Peyer's patch (tissue), 4 donors: ENCODE measurements around the gene GPSM1. TPM values are rescaled to one million over a fixed set of nuclear protein-coding genes. Genes with fewer than 3 reads are reported as not detected.

Experiments used
- DNase-seq, 3 donors: peaks; one replicate each; pipeline ENCODE4 v3.0.0-alpha.2; 2017 to 2019
- H3K27ac ChIP-seq, 4 donors: fragments of 200-600 bp; sonication (generic); one replicate each; pipeline ENCODE4 v1.5.1; 2016 to 2019
- H3K27me3 ChIP-seq, 2 donors: fragments of 200-600 bp; sonication (generic); one replicate each; pipeline ENCODE4 v1.5.1; 2019
- H3K36me3 ChIP-seq, 3 donors: fragments of 200-600 bp; sonication (generic); one replicate each; pipeline ENCODE4 v1.5.1; 2016 to 2019
- H3K4me1 ChIP-seq, 4 donors: fragments of 200-600 bp; sonication (generic); one replicate each; pipeline ENCODE4 v1.5.1; 2016 to 2019
- H3K4me3 ChIP-seq, 4 donors: fragments of 200-600 bp; sonication (generic); 1 replicate in 3 of 4; 2 replicates in 1 of 4; pipeline ENCODE4 v1.5.1; 2016 to 2019; ENCODE audit warnings: mild to moderate bottlenecking in 1 of 4
- H3K9me3 ChIP-seq, 4 donors: fragments of 200-600 bp; sonication (generic); one replicate each; pipeline ENCODE4 v1.5.1; 2016 to 2019; ENCODE audit warnings: mild to moderate bottlenecking in 1 of 4
- POLR2A ChIP-seq, 2 donors: fragments of 450-650 bp; IDR thresholded peaks; one replicate each; pipeline ENCODE4 v1.5.1; 2017; ENCODE audit warnings: antibody characterized with exemption in 2 of 2, mild to moderate bottlenecking in 2 of 2, moderate library complexity in 2 of 2
- total RNA-seq, 4 donors: library from RNA; depleted of rRNA; stranded (reverse); fragments of >200 nt; gene quantifications; one replicate each; pipeline ENCODE4 v1.1.0, GENCODE V29; 2016
- TF ChIP-seq, protein P1 (sequence below), 6 experiments: fragments of 450-650 bp in 4 of 6; fragments of 200-600 bp in 2 of 6; sonication (generic) in 1 of 6; IDR thresholded peaks; one replicate each; pipeline ENCODE4 v1.5.1; 2017 to 2019; ENCODE audit warnings: antibody characterized with exemption in 6 of 6, mild to moderate bottlenecking in 3 of 6, moderate library complexity in 1 of 6

GPSM1 gene
- total RNA-seq, 4 donors from 2014 or later, result 3.7 to 25.6 (median 6.0) TPM

DNA sequence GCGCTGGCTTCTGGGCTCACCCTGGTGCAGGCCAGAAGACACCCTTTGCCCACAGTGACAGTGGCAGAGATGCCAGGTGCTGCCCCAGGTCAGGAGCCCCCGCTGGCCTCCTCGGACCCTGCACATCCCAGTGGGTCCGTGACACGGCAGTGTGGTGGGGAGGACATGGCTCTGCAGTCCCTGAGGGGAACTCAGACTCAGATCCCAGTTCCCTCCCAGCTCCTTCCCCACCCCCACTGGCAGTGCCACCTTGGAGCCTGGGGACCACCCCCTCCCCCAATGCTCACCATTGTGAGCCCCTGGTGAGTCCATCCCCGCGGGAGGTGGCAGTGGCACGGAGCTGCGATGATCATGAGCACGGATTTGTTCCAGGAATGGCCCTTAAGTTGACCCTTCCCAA lies 22.9 kb upstream of the GPSM1 start:
- H3K27me3 ChIP-seq, result no peaks in the 10 kb centered on the region
- no peaks in the 10 kb centered on the region for H3K9me3 ChIP-seq
- TF ChIP-seq, protein P1, sequence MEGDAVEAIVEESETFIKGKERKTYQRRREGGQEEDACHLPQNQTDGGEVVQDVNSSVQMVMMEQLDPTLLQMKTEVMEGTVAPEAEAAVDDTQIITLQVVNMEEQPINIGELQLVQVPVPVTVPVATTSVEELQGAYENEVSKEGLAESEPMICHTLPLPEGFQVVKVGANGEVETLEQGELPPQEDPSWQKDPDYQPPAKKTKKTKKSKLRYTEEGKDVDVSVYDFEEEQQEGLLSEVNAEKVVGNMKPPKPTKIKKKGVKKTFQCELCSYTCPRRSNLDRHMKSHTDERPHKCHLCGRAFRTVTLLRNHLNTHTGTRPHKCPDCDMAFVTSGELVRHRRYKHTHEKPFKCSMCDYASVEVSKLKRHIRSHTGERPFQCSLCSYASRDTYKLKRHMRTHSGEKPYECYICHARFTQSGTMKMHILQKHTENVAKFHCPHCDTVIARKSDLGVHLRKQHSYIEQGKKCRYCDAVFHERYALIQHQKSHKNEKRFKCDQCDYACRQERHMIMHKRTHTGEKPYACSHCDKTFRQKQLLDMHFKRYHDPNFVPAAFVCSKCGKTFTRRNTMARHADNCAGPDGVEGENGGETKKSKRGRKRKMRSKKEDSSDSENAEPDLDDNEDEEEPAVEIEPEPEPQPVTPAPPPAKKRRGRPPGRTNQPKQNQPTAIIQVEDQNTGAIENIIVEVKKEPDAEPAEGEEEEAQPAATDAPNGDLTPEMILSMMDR (IDR thresholded peaks at IDR 0.05), result no peak
- TF ChIP-seq POLR2A (IDR thresholded peaks at IDR 0.05), result no peak
- DNase-seq, result no peak
- no peaks in the 10 kb centered on the region for H3K36me3 ChIP-seq
- H3K27ac ChIP-seq, result no peak overlapping the region
- peaks cover 0 to 9% (median 0%) of the 10 kb centered on the region in 4 donors for H3K4me1 ChIP-seq
- no peak overlapping the region for H3K4me3 ChIP-seq

DNA sequence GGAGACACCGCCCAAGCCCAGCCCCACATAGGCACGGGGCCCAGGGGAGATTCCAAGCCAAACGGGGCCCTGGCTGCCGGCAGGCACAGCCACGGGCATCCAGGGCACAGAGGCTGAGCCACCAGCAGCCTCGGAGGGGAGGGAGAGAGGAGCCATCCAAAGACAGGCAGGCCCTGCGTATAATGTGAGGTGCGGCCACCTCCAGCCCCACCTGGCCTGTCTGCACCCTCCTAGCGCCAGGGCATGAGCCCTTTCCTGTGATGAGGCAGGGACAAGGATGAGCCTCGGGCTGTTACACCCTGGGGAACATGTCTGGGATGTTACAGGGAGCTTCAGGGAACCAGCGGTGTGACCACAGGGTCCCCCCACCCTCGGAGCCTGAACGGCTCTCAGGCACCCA lies 22.4 kb upstream of the GPSM1 start:
- H3K27me3 ChIP-seq, result no peaks in the 10 kb centered on the region

DNA sequence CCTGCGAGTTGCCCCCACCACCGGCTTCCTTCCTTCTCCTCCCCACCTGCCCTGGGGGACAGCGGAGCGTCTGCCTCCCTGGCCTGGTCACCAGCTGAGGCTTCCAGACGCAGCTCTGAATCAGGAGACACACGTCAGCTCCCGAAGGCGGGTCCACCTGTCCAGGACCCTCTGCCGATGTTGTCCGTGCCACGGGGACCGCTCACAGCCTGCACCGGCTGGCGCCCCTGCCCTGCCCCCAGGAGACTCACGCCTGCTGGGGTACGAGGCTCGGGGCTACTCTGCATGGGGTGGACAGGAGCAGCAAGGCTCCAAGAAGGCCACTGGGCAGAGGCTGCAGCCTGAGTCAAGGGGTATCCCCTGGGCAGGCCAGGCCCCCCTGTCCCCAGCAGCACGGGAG lies 21.5 kb upstream of the GPSM1 start:
- Histone ChIP-seq H3K27ac (no peak overlapping the region), H3K27me3 (no peaks in the 10 kb centered on the region)
- DNase-seq, result no peak

More for the DNA sequence above, 22.4 kb upstream of the GPSM1 start:
- H3K36me3 ChIP-seq, result no peaks in the 10 kb centered on the region
- H3K27ac ChIP-seq, result no peak overlapping the region
- H3K9me3 ChIP-seq, result no peaks in the 10 kb centered on the region
- no peak overlapping the region for H3K4me3 ChIP-seq
- H3K4me1 ChIP-seq, result peaks cover 0 to 11% (median 0%) of the 10 kb centered on the region in 4 donors
- TF ChIP-seq POLR2A (IDR thresholded peaks at IDR 0.05), result no peak
- TF ChIP-seq, protein P1 (IDR thresholded peaks at IDR 0.05), result no peak
- DNase-seq, result no peak

DNA sequence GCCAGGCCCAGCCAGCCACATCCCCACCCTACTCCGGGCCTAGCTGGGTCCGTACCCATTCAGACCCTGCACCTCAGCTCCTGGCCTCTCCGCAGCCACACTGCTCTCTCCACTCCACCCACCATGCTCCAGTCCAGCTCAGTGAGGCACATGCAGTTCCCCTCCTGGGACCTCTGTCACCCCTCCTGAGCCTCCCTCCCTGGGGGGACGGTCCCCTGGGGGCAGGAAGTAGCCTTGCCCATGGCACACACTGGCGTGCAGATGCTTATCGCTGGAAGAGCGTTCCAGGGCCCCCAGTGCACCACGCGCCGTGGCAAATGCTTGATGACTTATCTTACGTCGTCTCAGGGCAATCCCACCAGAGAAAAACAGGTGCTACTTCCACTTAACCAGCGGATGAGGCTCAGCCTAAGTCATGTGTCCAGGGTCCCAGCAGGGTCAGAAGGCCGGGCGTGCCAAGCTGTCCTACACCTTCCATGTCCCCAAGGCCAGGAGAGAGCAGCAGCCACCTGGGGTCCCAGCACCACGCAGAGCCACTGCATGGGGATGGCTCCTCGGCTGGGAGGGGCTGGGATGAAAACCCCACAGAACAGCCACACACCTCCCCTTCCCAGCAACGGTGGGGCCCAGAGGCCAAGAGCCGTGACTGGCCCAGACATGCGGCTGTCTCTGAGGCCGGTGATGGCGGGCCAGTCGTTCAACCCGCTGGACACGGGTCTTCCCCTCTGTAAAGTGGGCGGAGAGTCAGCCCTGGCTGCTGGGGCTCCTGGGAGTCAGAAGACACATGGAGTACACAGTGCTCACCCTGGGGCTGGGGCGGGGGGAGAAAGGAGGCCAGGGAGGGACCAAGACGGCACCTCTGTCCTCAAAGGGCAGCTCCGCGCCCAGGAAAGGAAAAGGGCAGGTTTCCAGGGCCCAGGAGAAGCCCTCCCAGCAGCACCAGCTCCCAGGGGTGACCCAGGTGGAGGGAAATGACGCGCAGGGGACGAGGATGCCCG lies 20.8 kb upstream of the GPSM1 start:
- no peaks in the 10 kb centered on the region for H3K9me3 ChIP-seq
- no peak for DNase-seq
- no peak overlapping the region for H3K27ac ChIP-seq
- H3K36me3 ChIP-seq, result no peaks in the 10 kb centered on the region
- peaks cover 0 to 11% (median 0%) of the 10 kb centered on the region in 4 donors for H3K4me1 ChIP-seq
- TF ChIP-seq, protein P1 (IDR thresholded peaks at IDR 0.05), result no peak
- TF ChIP-seq POLR2A (IDR thresholded peaks at IDR 0.05), result no peak
- no peaks in the 10 kb centered on the region for H3K27me3 ChIP-seq
- no peak overlapping the region for H3K4me3 ChIP-seq

More for the DNA sequence above, 21.5 kb upstream of the GPSM1 start:
- Histone ChIP-seq H3K9me3 (no peaks in the 10 kb centered on the region), H3K4me3 (no peak overlapping the region), H3K4me1 (peaks cover 0 to 11% (median 0%) of the 10 kb centered on the region in 4 donors), H3K36me3 (no peaks in the 10 kb centered on the region)
- TF ChIP-seq POLR2A (IDR thresholded peaks at IDR 0.05), result no peak
- TF ChIP-seq, protein P1 (IDR thresholded peaks at IDR 0.05), result no peak

DNA sequence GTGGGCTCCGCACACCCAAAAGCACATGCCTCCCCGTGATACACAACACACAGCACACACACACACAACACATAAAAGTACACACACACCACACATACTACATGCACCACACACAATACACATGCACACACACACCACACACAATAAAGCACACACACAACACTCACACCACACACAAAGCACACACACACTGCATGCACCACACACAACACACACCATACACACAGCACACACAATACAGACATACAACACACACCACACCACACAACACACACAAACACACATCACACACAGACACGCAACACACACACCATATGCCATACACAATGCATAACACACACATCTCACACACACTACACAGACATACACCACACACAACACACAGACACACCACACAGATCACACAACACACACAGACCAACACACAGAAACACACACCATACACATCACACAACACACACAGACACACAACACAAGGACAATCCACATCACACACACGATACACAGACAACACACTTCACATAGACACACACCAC lies 20.1 kb upstream of the GPSM1 start:
- no peak overlapping the region for H3K4me3 ChIP-seq
- no peaks in the 10 kb centered on the region for H3K27me3 ChIP-seq
- DNase-seq, result no peak
- H3K36me3 ChIP-seq, result no peaks in the 10 kb centered on the region
- H3K27ac ChIP-seq, result no peak overlapping the region
- H3K4me1 ChIP-seq, result peaks cover 0 to 11% (median 0%) of the 10 kb centered on the region in 4 donors
- no peak for TF ChIP-seq POLR2A (IDR thresholded peaks at IDR 0.05)
- TF ChIP-seq, protein P1 (IDR thresholded peaks at IDR 0.05), result no peak
- H3K9me3 ChIP-seq, result no peaks in the 10 kb centered on the region
